Glutamatergic neuron (in vitro differentiated cells): Measurements from ENCODE around the gene HOXA13. TPM values are rescaled to one million over a fixed set of nuclear protein-coding genes. Genes with fewer than 3 reads are reported as not detected.
A peak's percentile ranks its signal among the peaks of the same experiment; 100 is the strongest.

Experiments used
- DNase-seq: peaks from one replicate; pipeline ENCODE4 v3.0.0; 2022
- H3K27ac Mint-ChIP-seq: one replicate; pipeline ENCODE4 v1.8.0; 2020; ENCODE audit warnings: mild to moderate bottlenecking, mixed read lengths, inconsistent platforms; ENCODE audit not compliant: unreplicated experiment
- H3K27me3 Mint-ChIP-seq: one replicate; pipeline ENCODE4 v1.8.0; 2020; ENCODE audit warnings: mild to moderate bottlenecking, moderate library complexity, mixed read lengths, inconsistent platforms; ENCODE audit not compliant: unreplicated experiment
- H3K36me3 Mint-ChIP-seq: one replicate; pipeline ENCODE4 v1.8.0; 2020; ENCODE audit warnings: mild to moderate bottlenecking, mixed read lengths, inconsistent platforms; ENCODE audit not compliant: unreplicated experiment
- H3K4me1 Mint-ChIP-seq: one replicate; pipeline ENCODE4 v1.8.0; 2020; ENCODE audit warnings: mild to moderate bottlenecking, low read depth, mixed read lengths, inconsistent platforms; ENCODE audit not compliant: unreplicated experiment
- H3K4me3 Mint-ChIP-seq: one replicate; pipeline ENCODE4 v1.8.0; 2020; ENCODE audit warnings: mild to moderate bottlenecking, mixed read lengths, inconsistent platforms; ENCODE audit not compliant: unreplicated experiment
- H3K9me3 Mint-ChIP-seq: one replicate; pipeline ENCODE4 v1.8.0; 2020; ENCODE audit warnings: mild to moderate bottlenecking, moderate library complexity, mixed read lengths, inconsistent platforms; ENCODE audit not compliant: unreplicated experiment
- total RNA-seq: library from RNA; stranded (reverse); fragmentation: NEBNext Ultra II Directional; extraction: Animal tissue kit (Norgen Biotek cat#: 25700); gene quantifications from one replicate; pipeline ENCODE4 v1.2.1, GENCODE V29; 2021; ENCODE audit not compliant: unreplicated experiment
- TF ChIP-seq, protein P1 (sequence below): fragments of 200-600 bp; sonication (generic); IDR thresholded peaks from one replicate; pipeline ENCODE4 v1.5.0; 2021; ENCODE audit not compliant: partially characterized antibody, unreplicated experiment

The HOXA13 gene
- total RNA-seq, 1 donor from 2014 or later: not detected

- Mint-ChIP-seq H3K4me1 (peaks cover 3% of the 10 kb centered on the region), H3K9me3 (peaks cover 20% of the 10 kb centered on the region), H3K36me3 (peaks cover 3% of the 10 kb centered on the region)
Observed at GRCh38 chr7:27187475-27188385, 12.2 kb downstream of the HOXA13 start.

DNA sequence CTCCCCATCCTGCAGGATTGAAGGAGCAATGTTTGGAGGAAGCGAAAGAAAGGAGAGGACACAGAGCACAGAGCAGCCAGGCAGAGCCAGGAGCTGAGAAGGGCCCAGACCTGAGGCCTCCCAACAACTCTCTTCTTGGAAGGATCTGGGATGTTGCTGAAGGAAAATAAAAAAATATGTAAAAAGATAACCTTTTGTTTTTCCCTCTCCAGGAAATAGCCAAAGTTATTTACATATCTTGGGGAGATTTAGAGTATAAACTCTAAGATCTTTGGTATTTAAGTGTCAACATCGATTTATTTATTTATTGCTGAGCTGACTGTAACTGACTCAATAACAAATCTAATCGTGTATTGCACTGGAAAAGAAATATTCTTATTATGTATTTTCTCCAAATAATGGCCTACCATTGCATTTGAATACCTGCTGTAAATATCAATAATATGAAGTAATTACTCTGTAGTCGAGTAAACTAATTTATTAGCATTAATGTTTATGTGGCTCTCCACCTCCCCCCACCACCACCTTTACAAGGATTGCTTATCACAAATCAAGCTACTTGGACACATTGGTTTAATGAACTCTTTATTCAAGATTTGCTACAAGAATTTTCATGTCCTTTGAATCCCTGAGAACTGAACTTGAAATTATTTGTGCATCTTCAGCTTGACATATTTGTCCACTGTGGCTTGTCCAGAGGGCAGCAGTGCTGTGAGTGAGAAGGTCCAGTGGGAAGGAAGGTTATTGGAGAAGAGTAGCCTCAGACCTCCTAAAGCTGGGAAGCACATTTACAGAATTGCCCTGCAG is 13.0 kb downstream of the HOXA13 start:
- Mint-ChIP-seq H3K4me1 (peaks cover 3% of the 10 kb centered on the region), H3K27me3 (peaks cover 65% of the 10 kb centered on the region), H3K9me3 (peaks cover 20% of the 10 kb centered on the region), H3K36me3 (peaks cover 3% of the 10 kb centered on the region), H3K27ac (no peak overlapping the region), H3K4me3 (no peak overlapping the region)
- DNase-seq: no peak
- TF ChIP-seq, protein P1, sequence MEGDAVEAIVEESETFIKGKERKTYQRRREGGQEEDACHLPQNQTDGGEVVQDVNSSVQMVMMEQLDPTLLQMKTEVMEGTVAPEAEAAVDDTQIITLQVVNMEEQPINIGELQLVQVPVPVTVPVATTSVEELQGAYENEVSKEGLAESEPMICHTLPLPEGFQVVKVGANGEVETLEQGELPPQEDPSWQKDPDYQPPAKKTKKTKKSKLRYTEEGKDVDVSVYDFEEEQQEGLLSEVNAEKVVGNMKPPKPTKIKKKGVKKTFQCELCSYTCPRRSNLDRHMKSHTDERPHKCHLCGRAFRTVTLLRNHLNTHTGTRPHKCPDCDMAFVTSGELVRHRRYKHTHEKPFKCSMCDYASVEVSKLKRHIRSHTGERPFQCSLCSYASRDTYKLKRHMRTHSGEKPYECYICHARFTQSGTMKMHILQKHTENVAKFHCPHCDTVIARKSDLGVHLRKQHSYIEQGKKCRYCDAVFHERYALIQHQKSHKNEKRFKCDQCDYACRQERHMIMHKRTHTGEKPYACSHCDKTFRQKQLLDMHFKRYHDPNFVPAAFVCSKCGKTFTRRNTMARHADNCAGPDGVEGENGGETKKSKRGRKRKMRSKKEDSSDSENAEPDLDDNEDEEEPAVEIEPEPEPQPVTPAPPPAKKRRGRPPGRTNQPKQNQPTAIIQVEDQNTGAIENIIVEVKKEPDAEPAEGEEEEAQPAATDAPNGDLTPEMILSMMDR: no peak

More at GRCh38 chr7:27187475-27188385, 12.2 kb downstream of the HOXA13 start:
- Mint-ChIP-seq H3K4me3 (peak overlapping the region; percentile 9), H3K27me3 (peaks cover 62% of the 10 kb centered on the region), H3K27ac (no peak overlapping the region)
- TF ChIP-seq, protein P1: no peak
- peak; percentile 20 for DNase-seq

- TF ChIP-seq, protein P1: no peak
- H3K4me3 Mint-ChIP-seq: no peak overlapping the region
- H3K9me3 Mint-ChIP-seq: peaks cover 20% of the 10 kb centered on the region
Observed at GRCh38 chr7:27185854-27186667, 13.8 kb downstream of the HOXA13 start.

DNA sequence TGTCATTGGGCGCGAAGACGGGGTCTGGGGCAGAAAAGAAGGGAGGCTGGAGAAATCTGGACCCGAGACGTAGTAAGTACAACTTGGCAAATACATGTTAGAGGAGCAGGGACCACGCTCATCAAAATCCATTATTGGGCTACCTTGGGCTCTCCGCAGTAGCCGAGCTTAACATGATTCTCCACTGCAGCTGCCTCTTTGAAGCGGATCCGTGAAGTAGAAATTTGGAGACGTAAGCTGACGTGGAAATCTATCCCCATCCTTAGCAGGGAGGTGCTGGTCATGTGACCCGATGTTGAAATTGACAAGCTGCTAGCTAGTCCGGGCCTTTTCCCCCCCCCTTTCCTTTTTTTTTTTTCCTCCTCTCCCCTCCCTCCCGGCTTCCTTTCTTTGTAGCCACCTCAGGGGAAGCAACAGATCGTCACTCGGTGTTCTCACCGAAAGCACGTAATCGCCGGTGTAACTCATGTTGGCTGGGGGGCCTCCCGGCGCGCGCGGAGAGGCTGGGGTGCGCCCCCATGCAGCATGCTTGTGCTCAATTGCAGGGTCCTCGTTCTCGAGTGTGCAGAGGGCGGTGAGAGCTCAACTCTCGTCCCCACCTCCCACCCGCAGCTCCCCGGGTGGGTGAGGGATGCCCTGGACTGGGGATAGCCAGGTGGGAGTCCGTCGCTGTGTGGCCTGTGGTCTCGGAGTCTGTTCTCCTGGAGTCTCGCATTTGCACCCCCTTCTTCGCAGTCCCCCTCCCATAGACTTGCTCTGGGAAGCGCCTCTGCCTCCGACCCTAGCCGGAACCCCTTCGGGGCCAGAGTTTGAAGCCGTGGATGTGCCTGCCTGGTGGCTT is 14.7 kb downstream of the HOXA13 start, which contains the start of gene HOXA11:
HOXA11 (minus strand) TSS at position 220 of the 841 bp plus-strand sequence; CDS start at position 132, 88 bp downstream.
- DNase-seq: peak; percentile 12
- Mint-ChIP-seq H3K4me3 (peak within 1 kb of the TSS; percentile 55), H3K27ac (no peak within 1 kb of the TSS), H3K27me3 (peaks cover 59% of the 10 kb centered on the region), H3K36me3 (peaks cover 3% of the 10 kb centered on the region), H3K4me1 (peaks cover 3% of the 10 kb centered on the region), H3K9me3 (peaks cover 20% of the 10 kb centered on the region)
- TF ChIP-seq, protein P1: no peak

More at GRCh38 chr7:27185854-27186667, 13.8 kb downstream of the HOXA13 start:
- peak; percentile 19 for DNase-seq
- H3K27ac Mint-ChIP-seq: no peak overlapping the region
- peaks cover 62% of the 10 kb centered on the region for H3K27me3 Mint-ChIP-seq
- peaks cover 3% of the 10 kb centered on the region for H3K4me1 Mint-ChIP-seq
- peaks cover 3% of the 10 kb centered on the region for H3K36me3 Mint-ChIP-seq
